ENCODE data around the gene SCIN. TPM values are rescaled to one million over a fixed set of nuclear protein-coding genes. Genes with fewer than 3 reads are reported as not detected.

The SCIN gene
- polyA plus RNA-seq, 1 donor (not counting 4 experiments of a cell fraction or from before 2014, with no cell fraction given), result not detected

DNA sequence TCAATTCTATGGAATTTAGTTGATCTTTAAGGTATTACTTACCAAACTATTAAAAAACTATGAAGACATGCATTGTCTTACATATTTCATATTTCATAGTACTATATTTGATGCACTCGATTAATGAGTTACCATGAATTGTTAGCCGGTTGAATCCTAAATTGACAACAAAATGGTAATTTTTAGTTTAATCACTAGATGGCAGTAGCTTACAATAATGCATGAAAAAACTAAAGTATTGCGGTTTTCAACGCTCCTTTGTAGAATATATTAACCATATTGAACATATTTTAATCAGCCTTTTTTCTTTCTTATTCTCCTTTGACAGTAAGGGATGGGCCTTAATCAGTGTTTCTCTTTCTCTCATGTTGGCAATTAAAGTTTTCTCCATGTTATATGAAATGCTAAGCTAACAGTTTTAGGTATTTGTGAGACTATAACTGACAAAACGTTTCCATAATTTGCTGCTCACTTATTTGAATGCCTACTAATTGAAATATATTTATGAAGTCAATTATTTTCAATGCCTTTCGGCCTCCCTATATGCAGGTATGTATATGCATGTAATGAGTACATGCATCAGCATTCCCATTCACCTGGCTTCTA lies 68.4 kb downstream of the SCIN start:
- FAIRE-seq (no peak), DNase-seq (ENCODE audit: low read depth, low spot score) (no peak)
- no peak overlapping the region for H3K9ac ChIP-seq (ENCODE audit: control insufficient read depth, extremely low read depth, insufficient read depth, low read length)
- no peak overlapping the region for H3K27ac ChIP-seq (ENCODE audit: control insufficient read depth, insufficient read depth, low read length)
- no peaks in the 10 kb centered on the region for H3K9me3 ChIP-seq (ENCODE audit: control insufficient read depth, low read depth, low read length)
- no peaks in the 10 kb centered on the region for H4K20me1 ChIP-seq (ENCODE audit: control insufficient read depth, extremely low read depth, insufficient read depth, low read length)
- no peak overlapping the region for H2AFZ ChIP-seq (ENCODE audit: control insufficient read depth, low read length)
- no peaks in the 10 kb centered on the region for H3K36me3 ChIP-seq (ENCODE audit: control insufficient read depth in 2 of 2, extremely low read depth in 1 of 2, insufficient read depth in 2 of 2, low read length in 2 of 2)
- no peaks in the 10 kb centered on the region for H3K27me3 ChIP-seq (ENCODE audit: control insufficient read depth, extremely low read depth, insufficient read depth, low read length)
- no peaks in the 10 kb centered on the region for H3K79me2 ChIP-seq (ENCODE audit: control insufficient read depth, insufficient read depth, low read length)
- no peak overlapping the region for H3K4me3 ChIP-seq (ENCODE audit: control insufficient read depth in 2 of 3, extremely low read depth in 1 of 3, insufficient read depth in 2 of 3, low read depth in 1 of 3, low read length in 3 of 3)
- dilution Hi-C loops (cut with MboI; ENCODE audit: extremely low pct_ligation_motif_present, low sequenced_read_pairs), result no loop called here
- no peak for TF ChIP-seq EZH2 (IDR thresholded peaks at IDR 0.05; ENCODE audit: low read length)
- TF ChIP-seq, protein P1, sequence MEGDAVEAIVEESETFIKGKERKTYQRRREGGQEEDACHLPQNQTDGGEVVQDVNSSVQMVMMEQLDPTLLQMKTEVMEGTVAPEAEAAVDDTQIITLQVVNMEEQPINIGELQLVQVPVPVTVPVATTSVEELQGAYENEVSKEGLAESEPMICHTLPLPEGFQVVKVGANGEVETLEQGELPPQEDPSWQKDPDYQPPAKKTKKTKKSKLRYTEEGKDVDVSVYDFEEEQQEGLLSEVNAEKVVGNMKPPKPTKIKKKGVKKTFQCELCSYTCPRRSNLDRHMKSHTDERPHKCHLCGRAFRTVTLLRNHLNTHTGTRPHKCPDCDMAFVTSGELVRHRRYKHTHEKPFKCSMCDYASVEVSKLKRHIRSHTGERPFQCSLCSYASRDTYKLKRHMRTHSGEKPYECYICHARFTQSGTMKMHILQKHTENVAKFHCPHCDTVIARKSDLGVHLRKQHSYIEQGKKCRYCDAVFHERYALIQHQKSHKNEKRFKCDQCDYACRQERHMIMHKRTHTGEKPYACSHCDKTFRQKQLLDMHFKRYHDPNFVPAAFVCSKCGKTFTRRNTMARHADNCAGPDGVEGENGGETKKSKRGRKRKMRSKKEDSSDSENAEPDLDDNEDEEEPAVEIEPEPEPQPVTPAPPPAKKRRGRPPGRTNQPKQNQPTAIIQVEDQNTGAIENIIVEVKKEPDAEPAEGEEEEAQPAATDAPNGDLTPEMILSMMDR (optimal IDR thresholded peaks at IDR 0.05 in 1 of 3, IDR thresholded peaks at IDR 0.05 in 1 of 3, conservative IDR thresholded peaks at IDR 0.05 in 1 of 3; ENCODE audit: extremely low read depth in 1 of 3, insufficient read depth in 2 of 3, low read length in 3 of 3), result peak in 2 of 3 experiments; percentile 25 to 34
- peaks cover 6% of the 10 kb centered on the region for H3K4me1 ChIP-seq (ENCODE audit: control insufficient read depth, extremely low read depth, insufficient read depth, low read length)
- H3K9me1 ChIP-seq (ENCODE audit: control insufficient read depth, extremely low read depth, insufficient read depth, low read length), result no peaks in the 10 kb centered on the region
- no peak overlapping the region for H3K4me2 ChIP-seq (ENCODE audit: control insufficient read depth, extremely low read depth, insufficient read depth, low read depth, low read length)

DNA sequence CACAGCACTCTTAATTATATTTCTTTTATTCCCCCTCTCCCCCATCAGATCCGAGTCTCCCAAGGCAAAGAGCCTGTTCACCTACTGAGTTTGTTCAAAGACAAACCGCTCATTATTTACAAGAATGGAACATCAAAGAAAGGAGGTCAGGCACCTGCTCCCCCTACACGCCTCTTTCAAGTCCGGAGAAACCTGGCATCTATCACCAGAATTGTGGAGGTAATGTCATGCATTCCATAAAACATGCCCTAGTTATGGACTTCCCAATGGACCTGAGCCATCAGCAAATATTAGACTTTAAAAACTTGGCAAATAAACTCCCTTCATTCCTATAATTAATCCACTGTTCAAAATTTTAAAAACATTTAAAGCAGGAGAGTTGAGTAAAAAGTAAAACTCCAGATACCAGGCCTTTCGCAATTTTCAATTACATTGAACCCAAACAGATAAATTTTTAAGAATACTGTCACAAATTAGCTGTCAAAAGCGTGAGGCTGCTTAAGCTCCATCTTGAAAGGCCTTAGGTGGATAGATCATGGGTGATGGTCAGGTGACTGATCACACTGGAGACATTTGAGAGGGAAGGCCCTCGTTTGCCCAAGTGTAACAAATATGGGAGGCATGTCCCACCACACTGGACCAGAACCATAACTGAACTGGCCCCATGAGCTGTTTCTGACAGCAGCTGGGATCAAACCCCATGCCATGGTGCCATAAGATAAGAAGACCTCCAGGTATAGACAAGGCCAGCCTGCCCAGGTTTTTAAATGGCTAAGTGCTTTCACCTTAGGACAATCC lies 70.0 kb downstream of the SCIN start:
- Histone ChIP-seq H3K4me1 (ENCODE audit: control insufficient read depth, extremely low read depth, insufficient read depth, low read length) (peaks cover 6% of the 10 kb centered on the region), H3K9me1 (ENCODE audit: control insufficient read depth, extremely low read depth, insufficient read depth, low read length) (no peaks in the 10 kb centered on the region), H3K4me2 (ENCODE audit: control insufficient read depth, extremely low read depth, insufficient read depth, low read depth, low read length) (no peak overlapping the region), H3K9ac (ENCODE audit: control insufficient read depth, extremely low read depth, insufficient read depth, low read length) (no peak overlapping the region), H3K36me3 (ENCODE audit: control insufficient read depth in 2 of 2, extremely low read depth in 1 of 2, insufficient read depth in 2 of 2, low read length in 2 of 2) (no peaks in the 10 kb centered on the region), H4K20me1 (ENCODE audit: control insufficient read depth, extremely low read depth, insufficient read depth, low read length) (no peaks in the 10 kb centered on the region), H3K4me3 (ENCODE audit: control insufficient read depth in 2 of 3, extremely low read depth in 1 of 3, insufficient read depth in 2 of 3, low read depth in 1 of 3, low read length in 3 of 3) (no peak overlapping the region), H3K27ac (ENCODE audit: control insufficient read depth, insufficient read depth, low read length) (no peak overlapping the region), H3K79me2 (ENCODE audit: control insufficient read depth, insufficient read depth, low read length) (no peaks in the 10 kb centered on the region), H3K9me3 (ENCODE audit: control insufficient read depth, low read depth, low read length) (no peaks in the 10 kb centered on the region), H2AFZ (ENCODE audit: control insufficient read depth, low read length) (no peak overlapping the region), H3K27me3 (ENCODE audit: control insufficient read depth, extremely low read depth, insufficient read depth, low read length) (no peaks in the 10 kb centered on the region)
- DNase-seq (ENCODE audit: low read depth, low spot score), result no peak
- dilution Hi-C loops (cut with MboI; ENCODE audit: extremely low pct_ligation_motif_present, low sequenced_read_pairs), result no loop called here
- FAIRE-seq, result no peak
- TF ChIP-seq, protein P1 (optimal IDR thresholded peaks at IDR 0.05 in 1 of 3, IDR thresholded peaks at IDR 0.05 in 1 of 3, conservative IDR thresholded peaks at IDR 0.05 in 1 of 3; ENCODE audit: extremely low read depth in 1 of 3, insufficient read depth in 2 of 3, low read length in 3 of 3), result no peak
- no peak for TF ChIP-seq EZH2 (IDR thresholded peaks at IDR 0.05; ENCODE audit: low read length)
